Panc1 (cell line): ENCODE measurements around the gene FPR3. TPM values are rescaled to one million over a fixed set of nuclear protein-coding genes. Genes with fewer than 3 reads are reported as not detected.
"Not testable (repeated sequence)": the region's sequence is repeated elsewhere in the genome, so short reads cannot be mapped to it uniquely, and the experiment has no call there.

ENCODE experiments used
- ATAC-seq: fragments of 200-7000 bp; cut with Tn5 transposase; 2 replicates; pipeline ENCODE4 v1.9.1; 2020; ENCODE audit warnings: mild to moderate bottlenecking, moderate library complexity
- BruUV-seq: library from RNA; stranded (reverse); fragments of 400-500 nt; replicated peaks from 2 replicates; lab custom pipeline; 2021; lab: Mats Ljungman, UMichigan
- CTCF ChIA-PET: fragments of 300-600 bp; sonication (Branson Sonifier 250); formaldehyde crosslinking; loops from one replicate; lab custom pipeline; 2022; ENCODE audit warnings: antibody characterized with exemption; lab: Charles Lee
- POLR2A ChIA-PET: fragments of 300-600 bp; sonication (Branson Sonifier 250); formaldehyde crosslinking; loops from one replicate; lab custom pipeline; 2022; ENCODE audit warnings: antibody characterized with exemption; lab: Charles Lee
- DNase-seq: peaks from one replicate; pipeline ENCODE4 v3.0.0-alpha.2; 2010; ENCODE audit warnings: low read depth, low spot score
- H3K27ac ChIP-seq: 2 replicates; pipeline ENCODE4 v1.5.1; 2011; ENCODE audit warnings: mild to moderate bottlenecking, low read length, inconsistent platforms
- H3K27me3 ChIP-seq: fragments of 200-500 bp; sonication (Bioruptor generic); 2 replicates; pipeline ENCODE4 v1.6.0; 2014; ENCODE audit warnings: low read length, inconsistent platforms; ENCODE audit not compliant: control insufficient read depth, insufficient read depth
- H3K36me3 ChIP-seq: fragments of 200-500 bp; sonication (Bioruptor generic); 2 replicates; pipeline ENCODE4 v1.5.1; 2014; ENCODE audit warnings: inconsistent platforms, mild to moderate bottlenecking, low read length, moderate library complexity; ENCODE audit not compliant: control insufficient read depth, insufficient read depth
- H3K4me1 ChIP-seq: 2 replicates; pipeline ENCODE4 v1.5.1; 2011; ENCODE audit warnings: inconsistent platforms, mild to moderate bottlenecking, low read length, moderate library complexity; ENCODE audit not compliant: control insufficient read depth, insufficient read depth
- H3K4me3 ChIP-seq, 2 experiments: 2 replicates each; pipeline ENCODE4 v1.5.1; 2011 to 2012; ENCODE audit warnings: low read depth in 2 of 2, low read length in 2 of 2, mild to moderate bottlenecking in 2 of 2, inconsistent platforms in 1 of 2, moderate library complexity in 1 of 2
- H3K9me3 ChIP-seq: fragments of 200-500 bp; sonication (Bioruptor generic); 2 replicates; pipeline ENCODE4 v1.5.1; 2014; ENCODE audit warnings: low read depth, mild to moderate bottlenecking, inconsistent platforms, low read length, moderate library complexity; ENCODE audit not compliant: control insufficient read depth, insufficient read depth
- CTCF ChIP-seq: fragments of 450-650 bp; IDR thresholded peaks from 2 replicates; pipeline ENCODE4 v1.5.1; 2017; ENCODE audit warnings: mild to moderate bottlenecking
- POLR2AphosphoS5 ChIP-seq: IDR thresholded peaks from 2 replicates; pipeline ENCODE4 v1.6.1; 2012; ENCODE audit warnings: mild to moderate bottlenecking, low read depth, low read length, moderate library complexity
- REST ChIP-seq, 2 experiments: IDR thresholded peaks; 2 replicates each; pipeline ENCODE4 v1.6.1; 2011 to 2012; ENCODE audit warnings: low read depth in 2 of 2, control low read depth in 1 of 2, low read length in 1 of 2, mild to moderate bottlenecking in 1 of 2, moderate library complexity in 1 of 2; ENCODE audit not compliant: insufficient read depth in 1 of 2
- SIN3A ChIP-seq: IDR thresholded peaks from 2 replicates; pipeline ENCODE4 v1.6.1; 2012; ENCODE audit warnings: low read depth, mild to moderate bottlenecking, low read length, moderate library complexity, borderline replicate concordance; ENCODE audit not compliant: insufficient read depth
- TCF7L2 ChIP-seq: IDR thresholded peaks from 2 replicates; pipeline ENCODE4 v1.6.1; 2011; ENCODE audit warnings: mild to moderate bottlenecking, low read depth, low read length, inconsistent platforms
- in situ Hi-C: cut with HindIII; loops from 2 replicates; pipeline ENCODE4 v1.10.0; 2016; ENCODE audit warnings: low sequenced_read_pairs, low pct_unique_long_range_greater_than_20kb
- intact Hi-C: fragments of 100-400 bp; cut with micrococcal nuclease; formaldehyde crosslinking; loops from one replicate; pipeline ENCODE4 v1.10.0; 2022; ENCODE audit not compliant: unreplicated experiment
- total RNA-seq: library from RNA; stranded (reverse); gene quantifications from one replicate; pipeline ENCODE4 v1.2.1, GENCODE V29; 2021; ENCODE audit not compliant: unreplicated experiment

Gene FPR3
- total RNA-seq, 1 experiment from 2014 or later: 0.08 TPM

GRCh38 chr19:51803967-51804366, 9.0 kb downstream of the FPR3 start:
- Histone ChIP-seq H3K4me1 (no peaks in the 10 kb centered on the region), H3K36me3 (no peaks in the 10 kb centered on the region), H3K27ac (no peak overlapping the region), H3K4me3 (no peak overlapping the region), H3K9me3 (no peaks in the 10 kb centered on the region), H3K27me3 (no peaks in the 10 kb centered on the region)
- no peak for DNase-seq
- intact Hi-C loops (no loop called here), in situ Hi-C loops (no loop called here)
- CTCF ChIA-PET: no interaction called here
- TF ChIP-seq POLR2AphosphoS5 (no peak), REST (IDR thresholded peaks at IDR 0.05; ENCODE audit: insufficient read depth in 1 of 2, low read depth in 2 of 2, low read length in 1 of 2) (no peak), CTCF (no peak), SIN3A (no peak), TCF7L2 (no peak)
- POLR2A ChIA-PET: no interaction called here
- no TSS peak for BruUV-seq
- no peak for ATAC-seq

DNA sequence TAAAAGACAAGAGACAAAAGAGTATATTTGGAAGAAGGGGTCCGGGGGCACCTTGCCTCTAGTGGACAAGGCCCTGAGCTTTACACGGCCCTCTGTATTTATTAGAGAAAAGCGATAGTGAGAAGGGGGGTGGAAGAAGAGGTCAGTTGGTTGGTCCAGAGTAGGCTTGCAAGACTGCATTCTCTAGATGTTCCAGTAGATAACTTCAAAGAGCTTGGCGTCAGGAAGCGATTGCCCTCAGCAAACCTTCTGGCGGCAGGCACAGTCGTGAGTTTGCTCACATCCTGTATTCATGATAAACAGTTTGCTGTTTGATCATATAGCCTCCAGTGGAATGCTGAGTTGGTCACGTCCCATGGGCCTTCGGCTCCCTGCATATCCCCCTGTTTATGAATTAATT, 9.8 kb downstream of the FPR3 start:
- H3K27ac ChIP-seq, DNase-seq, CTCF ChIA-PET, intact Hi-C loops, H3K36me3 ChIP-seq, H3K4me3 ChIP-seq, BruUV-seq, in situ Hi-C loops, POLR2A ChIA-PET, H3K27me3 ChIP-seq, H3K4me1 ChIP-seq, H3K9me3 ChIP-seq, ATAC-seq: not testable (repeated sequence)

DNA sequence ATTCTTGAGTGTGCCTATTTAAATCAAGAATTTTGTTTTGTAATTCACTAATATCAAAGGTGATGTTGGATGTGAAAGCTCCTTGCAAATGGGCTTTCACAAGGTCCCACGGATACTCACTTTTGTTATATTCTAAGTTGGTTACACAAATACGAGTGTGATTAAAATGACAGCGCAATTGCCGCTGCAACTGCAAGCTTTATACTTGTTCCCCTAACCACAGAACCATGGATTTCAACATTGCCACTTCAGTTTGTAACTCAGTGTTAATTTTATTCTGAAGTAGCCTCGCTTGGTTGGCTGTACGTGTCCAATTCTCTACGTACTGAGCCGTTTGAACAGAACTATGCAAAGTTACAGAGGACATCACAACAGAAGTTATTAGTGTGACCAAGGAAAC, 10.4 kb downstream of the FPR3 start:
- POLR2A ChIA-PET, H3K9me3 ChIP-seq, CTCF ChIA-PET, DNase-seq, intact Hi-C loops, H3K4me1 ChIP-seq, H3K36me3 ChIP-seq, H3K27ac ChIP-seq, BruUV-seq, ATAC-seq, in situ Hi-C loops, H3K4me3 ChIP-seq, H3K27me3 ChIP-seq: not testable (repeated sequence)

- H3K4me3 ChIP-seq, intact Hi-C loops, POLR2A ChIA-PET, CTCF ChIA-PET, H3K27ac ChIP-seq, DNase-seq, ATAC-seq, BruUV-seq, in situ Hi-C loops, H3K4me1 ChIP-seq, H3K36me3 ChIP-seq, H3K27me3 ChIP-seq, H3K9me3 ChIP-seq: not testable (repeated sequence)
Measured at GRCh38 chr19:51806571-51806970, 11.6 kb downstream of the FPR3 start.
